ENCODE measurements around the gene MAN1C1. TPM values are rescaled to one million over a fixed set of nuclear protein-coding genes. Genes with fewer than 3 reads are reported as not detected.

Gene MAN1C1
- total RNA-seq, 1 donor from 2014 or later, result 5.0 TPM

DNA sequence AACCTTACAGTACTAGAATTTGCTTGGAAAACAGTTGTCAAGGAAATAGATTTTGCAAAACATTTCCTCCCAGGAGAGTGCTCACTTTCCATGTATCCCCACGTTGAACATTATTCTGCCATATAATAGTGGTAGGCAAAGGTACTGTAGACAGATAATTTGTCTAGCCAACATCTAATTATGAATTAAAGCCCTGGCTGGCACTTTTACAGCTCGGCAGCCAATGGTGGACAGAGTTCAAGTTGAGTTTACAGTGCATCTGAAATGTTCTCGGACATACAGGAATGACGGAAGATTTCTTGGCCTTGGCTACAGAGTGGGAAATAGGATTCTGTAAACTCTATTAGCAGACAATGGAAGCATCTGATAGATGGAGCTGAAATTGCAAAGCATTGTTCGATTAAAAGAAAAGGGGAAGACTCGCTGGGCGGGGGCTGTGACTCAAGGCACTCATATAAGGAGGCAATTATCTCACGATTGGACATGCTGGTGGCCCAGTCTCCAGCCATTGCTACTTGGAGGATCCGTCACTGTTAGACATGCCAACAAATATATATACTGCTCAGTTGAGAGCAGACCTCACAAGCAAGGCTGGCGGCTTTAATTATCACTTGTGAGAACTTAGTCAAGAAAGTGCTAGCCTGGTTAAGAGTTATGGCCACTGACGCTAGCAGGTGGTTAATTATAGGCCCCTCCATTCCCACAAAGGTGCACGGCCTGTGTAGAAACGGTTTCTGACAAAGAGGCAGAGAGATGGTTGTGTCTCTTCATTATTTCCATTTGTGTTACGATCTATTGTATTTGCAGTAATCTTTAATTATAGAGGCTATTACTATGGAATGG lies 48.0 kb downstream of the MAN1C1 start:
- no peak overlapping the region for H3K4me3 Mint-ChIP-seq (ENCODE audit: low read depth)
- intact Hi-C loops (cut with micrococcal nuclease), result no loop called here
- no peaks in the 10 kb centered on the region for H3K9me3 Mint-ChIP-seq
- H3K4me1 Mint-ChIP-seq (ENCODE audit: low read depth), result peaks cover 6% of the 10 kb centered on the region
- peaks cover 72% of the 10 kb centered on the region for H3K27me3 Mint-ChIP-seq (ENCODE audit: low read depth)
- H3K36me3 Mint-ChIP-seq (ENCODE audit: low read depth), result no peaks in the 10 kb centered on the region
- no peak for DNase-seq (ENCODE audit: low spot score)
- no peak overlapping the region for H3K27ac Mint-ChIP-seq

DNA sequence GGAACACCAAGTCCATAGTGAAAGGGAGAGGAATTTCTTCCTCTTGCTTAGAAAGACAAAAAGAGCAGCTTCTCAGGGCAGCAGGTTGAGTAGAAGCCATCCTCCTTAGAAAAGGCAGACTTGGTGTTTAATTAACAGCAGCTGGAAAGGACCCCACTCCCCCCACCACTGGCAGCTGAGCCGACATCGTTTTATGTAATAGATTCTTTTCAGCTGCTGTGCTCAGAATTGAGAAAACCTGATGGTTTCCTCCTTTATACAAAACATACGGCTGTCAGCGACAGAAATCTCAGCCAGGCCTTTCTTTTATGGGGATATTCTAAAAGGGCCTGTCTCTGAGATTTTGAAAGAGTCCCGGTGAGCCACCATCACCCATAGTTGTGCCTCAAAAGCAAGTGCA lies 49.9 kb downstream of the MAN1C1 start:
- intact Hi-C loops (cut with micrococcal nuclease), result no loop called here
- no peaks in the 10 kb centered on the region for H3K36me3 Mint-ChIP-seq (ENCODE audit: low read depth)
- H3K4me1 Mint-ChIP-seq (ENCODE audit: low read depth), result peaks cover 6% of the 10 kb centered on the region
- no peak for DNase-seq (ENCODE audit: low spot score)
- H3K9me3 Mint-ChIP-seq, result no peaks in the 10 kb centered on the region
- H3K4me3 Mint-ChIP-seq (ENCODE audit: low read depth), result no peak overlapping the region
- no peak overlapping the region for H3K27ac Mint-ChIP-seq
- peaks cover 81% of the 10 kb centered on the region for H3K27me3 Mint-ChIP-seq (ENCODE audit: low read depth)

DNA sequence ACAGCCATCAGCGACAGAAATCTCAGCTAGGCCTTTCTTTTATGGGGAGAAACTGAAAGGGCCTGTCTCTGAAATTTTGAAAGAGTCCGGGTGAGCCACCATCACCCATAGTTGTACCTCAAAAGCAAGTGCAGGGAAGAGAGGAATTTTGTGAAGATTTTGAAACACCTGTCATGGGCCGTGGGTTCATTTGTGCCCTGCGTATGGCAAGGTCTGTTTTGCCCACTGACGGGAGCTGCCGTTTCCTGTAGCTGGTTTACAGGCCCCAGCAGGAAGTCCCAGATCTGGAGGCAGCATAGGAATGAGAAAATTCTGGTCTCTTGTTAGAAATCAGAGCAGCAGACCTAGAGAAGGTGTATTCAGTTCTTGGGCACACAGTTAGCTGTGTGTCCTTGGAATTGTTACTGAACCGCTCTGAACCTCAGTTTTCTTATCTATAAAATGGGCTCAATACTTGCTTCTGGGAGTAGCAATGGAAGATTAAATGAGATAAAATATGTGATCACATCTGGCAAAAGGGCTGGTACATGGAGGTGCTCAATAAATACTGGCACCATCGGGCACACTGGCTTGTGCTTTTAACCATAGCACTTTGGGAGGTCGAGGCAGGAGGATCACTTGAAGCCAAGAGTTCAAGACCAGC lies 52.5 kb downstream of the MAN1C1 start:
- Mint-ChIP-seq H3K36me3 (ENCODE audit: low read depth) (no peaks in the 10 kb centered on the region), H3K27ac (no peak overlapping the region), H3K4me3 (ENCODE audit: low read depth) (no peak overlapping the region), H3K27me3 (ENCODE audit: low read depth) (peaks cover 89% of the 10 kb centered on the region), H3K4me1 (ENCODE audit: low read depth) (peaks cover 15% of the 10 kb centered on the region), H3K9me3 (no peaks in the 10 kb centered on the region)
- intact Hi-C loops (cut with micrococcal nuclease), result no loop called here
- no peak for DNase-seq (ENCODE audit: low spot score)

DNA sequence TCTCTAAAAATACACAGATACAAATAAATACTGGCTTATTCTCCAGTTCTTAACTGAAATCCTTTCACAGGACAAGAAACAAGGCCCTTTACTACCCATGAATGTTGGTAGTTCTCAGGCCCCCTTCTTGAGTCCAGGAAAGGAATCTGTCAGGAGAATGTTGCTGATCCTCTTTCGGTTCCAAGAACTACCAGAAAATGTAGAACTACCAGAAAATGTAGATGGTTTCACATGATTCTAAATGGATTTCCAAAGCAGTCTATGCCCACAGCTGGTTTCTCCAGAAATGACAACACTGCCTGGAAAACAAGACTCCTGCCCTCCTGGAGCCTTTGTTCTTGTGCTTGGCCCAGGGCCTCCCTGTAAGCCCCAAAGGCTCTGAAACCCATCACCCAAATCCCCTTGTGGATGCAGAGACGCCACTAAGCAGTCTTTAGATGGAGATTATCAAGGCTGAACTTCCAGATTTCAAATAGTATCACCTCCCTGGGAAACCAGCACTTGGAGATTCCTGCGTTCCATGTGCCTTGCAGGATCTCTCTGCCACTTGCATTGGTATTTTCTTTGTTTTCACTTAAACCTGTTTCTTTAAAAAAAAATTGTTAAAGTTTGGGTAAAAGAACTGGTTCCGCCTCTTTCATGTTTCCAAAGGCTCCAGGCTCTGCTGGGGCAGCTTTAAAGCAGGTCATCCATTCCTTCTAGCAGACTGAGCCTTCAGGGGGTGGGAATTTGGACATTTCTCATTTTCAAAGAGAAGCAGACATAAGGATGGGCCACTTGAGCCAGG lies 53.4 kb downstream of the MAN1C1 start:
- H3K9me3 Mint-ChIP-seq, result no peaks in the 10 kb centered on the region
- peaks cover 5% of the 10 kb centered on the region for H3K36me3 Mint-ChIP-seq (ENCODE audit: low read depth)
- intact Hi-C loops (cut with micrococcal nuclease), result no loop called here
- H3K4me1 Mint-ChIP-seq (ENCODE audit: low read depth), result peaks cover 25% of the 10 kb centered on the region
- no peak overlapping the region for H3K4me3 Mint-ChIP-seq (ENCODE audit: low read depth)
- no peak for DNase-seq (ENCODE audit: low spot score)
- H3K27ac Mint-ChIP-seq, result no peak overlapping the region
- H3K27me3 Mint-ChIP-seq (ENCODE audit: low read depth), result peaks cover 89% of the 10 kb centered on the region

DNA sequence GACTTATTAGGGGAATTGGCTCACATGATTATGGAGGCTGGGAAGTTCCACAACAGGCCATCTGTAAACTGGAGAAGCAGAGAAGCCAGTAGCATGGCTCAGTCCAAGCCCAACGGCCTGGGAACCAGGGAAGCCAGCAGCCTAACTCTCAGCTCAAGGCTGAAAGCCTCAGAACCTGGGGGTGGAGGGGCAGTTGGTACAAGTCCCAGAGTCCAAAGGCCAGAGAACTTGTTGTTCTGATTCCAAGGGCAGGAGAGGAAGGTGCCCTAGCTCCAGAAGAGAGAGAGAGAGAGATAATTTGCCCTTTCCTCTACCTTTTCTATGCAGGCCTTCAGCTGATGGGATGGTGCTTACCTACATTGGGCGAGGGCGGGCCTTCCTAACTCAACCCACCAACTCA lies 55.3 kb downstream of the MAN1C1 start:
- no peak overlapping the region for H3K4me3 Mint-ChIP-seq (ENCODE audit: low read depth)
- H3K36me3 Mint-ChIP-seq (ENCODE audit: low read depth), result peaks cover 5% of the 10 kb centered on the region
- peaks cover 76% of the 10 kb centered on the region for H3K27me3 Mint-ChIP-seq (ENCODE audit: low read depth)
- intact Hi-C loops (cut with micrococcal nuclease), result no loop called here
- DNase-seq (ENCODE audit: low spot score), result no peak
- H3K4me1 Mint-ChIP-seq (ENCODE audit: low read depth), result peaks cover 44% of the 10 kb centered on the region
- no peaks in the 10 kb centered on the region for H3K9me3 Mint-ChIP-seq
- no peak overlapping the region for H3K27ac Mint-ChIP-seq

DNA sequence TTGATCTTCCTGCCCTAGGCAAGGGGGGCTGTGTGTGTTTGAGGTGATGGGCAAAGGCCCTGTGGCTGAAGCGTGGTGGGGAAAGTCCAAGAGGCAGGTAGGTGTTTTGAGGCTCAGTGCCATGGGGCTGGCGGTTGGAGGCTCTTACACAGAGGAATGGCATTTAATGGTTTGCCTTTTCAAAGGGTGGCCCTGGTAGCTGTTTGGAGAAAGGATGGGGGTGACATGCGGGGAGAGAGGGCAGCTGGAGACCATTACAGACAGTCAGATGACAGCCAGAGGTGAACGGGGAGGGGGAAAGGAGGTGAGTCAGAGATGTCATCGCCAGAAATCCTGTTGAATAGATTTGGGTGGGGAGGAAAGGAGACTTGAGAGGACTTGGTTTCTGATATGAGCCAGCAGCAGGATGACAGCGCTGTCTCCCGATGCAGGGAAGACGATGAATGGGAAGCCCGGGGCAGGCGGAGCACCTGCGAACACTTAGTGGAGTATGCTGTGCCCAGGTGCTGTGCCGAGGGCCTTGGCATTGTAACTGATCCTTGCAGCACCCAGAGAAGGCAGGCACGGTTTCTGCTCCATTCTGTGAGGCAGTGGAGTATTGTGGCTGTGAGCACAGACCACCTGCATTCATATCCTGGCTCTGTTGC lies 56.3 kb downstream of the MAN1C1 start:
- Mint-ChIP-seq H3K4me3 (ENCODE audit: low read depth) (no peak overlapping the region), H3K9me3 (no peaks in the 10 kb centered on the region), H3K27ac (no peak overlapping the region), H3K27me3 (ENCODE audit: low read depth) (peaks cover 79% of the 10 kb centered on the region), H3K4me1 (ENCODE audit: low read depth) (peaks cover 51% of the 10 kb centered on the region), H3K36me3 (ENCODE audit: low read depth) (peaks cover 5% of the 10 kb centered on the region)
- no peak for DNase-seq (ENCODE audit: low spot score)
- intact Hi-C loops (cut with micrococcal nuclease), result no loop called here

DNA sequence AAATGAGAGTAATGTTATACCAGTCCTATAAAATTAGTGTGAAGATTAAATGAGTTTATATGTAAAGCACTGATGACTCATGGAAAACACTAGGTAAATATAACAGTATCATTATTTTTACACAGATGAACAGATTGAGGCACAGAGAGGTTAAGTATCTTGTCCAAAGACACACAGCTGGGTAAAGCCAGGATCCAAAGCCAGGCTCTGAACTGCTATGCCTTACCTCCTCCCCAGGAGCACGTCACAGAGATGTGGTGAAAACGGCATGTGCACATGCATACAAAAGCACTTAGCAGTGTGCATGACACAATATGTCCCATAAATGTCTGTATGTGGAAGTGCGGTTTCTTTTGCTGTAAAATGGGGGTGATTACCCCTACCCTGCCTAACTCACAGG lies 56.9 kb downstream of the MAN1C1 start:
- no peaks in the 10 kb centered on the region for H3K9me3 Mint-ChIP-seq
- DNase-seq (ENCODE audit: low spot score), result no peak
- H3K4me1 Mint-ChIP-seq (ENCODE audit: low read depth), result peaks cover 51% of the 10 kb centered on the region
- peaks cover 80% of the 10 kb centered on the region for H3K27me3 Mint-ChIP-seq (ENCODE audit: low read depth)
- peaks cover 5% of the 10 kb centered on the region for H3K36me3 Mint-ChIP-seq (ENCODE audit: low read depth)
- intact Hi-C loops (cut with micrococcal nuclease), result no loop called here
- H3K4me3 Mint-ChIP-seq (ENCODE audit: low read depth), result no peak overlapping the region
- no peak overlapping the region for H3K27ac Mint-ChIP-seq

DNA sequence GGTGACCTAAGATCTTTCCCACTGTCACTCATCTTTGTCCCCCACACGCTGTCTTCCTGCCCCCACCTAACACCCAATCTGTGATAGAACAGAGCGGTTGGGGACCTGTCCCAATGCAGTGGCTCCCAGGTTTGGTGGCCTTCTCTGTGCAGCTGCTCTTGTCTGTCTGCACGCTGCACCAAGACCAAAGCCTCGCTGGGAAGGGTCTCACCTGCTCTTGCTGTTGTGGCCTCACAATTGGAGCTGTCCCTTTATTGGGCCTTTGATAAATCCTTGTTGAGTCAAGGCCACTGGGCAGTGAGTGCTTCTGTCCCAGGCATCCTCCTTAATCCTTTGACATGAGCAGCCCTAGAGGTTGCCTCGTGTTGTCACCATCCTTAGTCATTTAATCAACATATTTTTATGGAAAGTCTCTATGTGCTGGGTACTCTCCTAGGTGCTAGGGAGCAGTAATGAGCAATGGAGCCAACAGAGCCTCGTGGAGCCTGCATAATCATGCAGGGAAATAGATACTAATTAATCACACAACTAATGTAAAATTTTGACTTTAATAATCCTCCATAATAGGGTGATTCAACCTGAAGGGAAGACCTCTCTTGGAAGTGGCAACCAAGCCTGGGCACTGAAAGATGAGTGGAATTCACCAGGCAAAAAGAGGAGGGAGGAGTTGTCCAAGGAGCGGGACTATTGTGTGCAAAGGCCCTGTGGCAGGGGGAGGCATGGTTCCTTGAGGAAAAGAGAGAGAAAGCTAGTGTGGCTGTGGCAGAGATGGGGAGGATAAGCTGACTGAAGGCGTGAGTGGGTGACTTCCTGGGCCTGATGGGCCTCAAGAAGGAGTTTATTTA lies 57.6 kb downstream of the MAN1C1 start:
- H3K27ac Mint-ChIP-seq, result no peak overlapping the region
- peaks cover 49% of the 10 kb centered on the region for H3K4me1 Mint-ChIP-seq (ENCODE audit: low read depth)
- H3K4me3 Mint-ChIP-seq (ENCODE audit: low read depth), result no peak overlapping the region
- intact Hi-C loops (cut with micrococcal nuclease), result loop anchor here (1.0 kb wide), 1 partner anchor 100 kb away; no protein-coding TSS in a partner anchor
- no peaks in the 10 kb centered on the region for H3K9me3 Mint-ChIP-seq
- H3K27me3 Mint-ChIP-seq (ENCODE audit: low read depth), result peaks cover 81% of the 10 kb centered on the region
- peaks cover 5% of the 10 kb centered on the region for H3K36me3 Mint-ChIP-seq (ENCODE audit: low read depth)
- DNase-seq (ENCODE audit: low spot score), result no peak

DNA sequence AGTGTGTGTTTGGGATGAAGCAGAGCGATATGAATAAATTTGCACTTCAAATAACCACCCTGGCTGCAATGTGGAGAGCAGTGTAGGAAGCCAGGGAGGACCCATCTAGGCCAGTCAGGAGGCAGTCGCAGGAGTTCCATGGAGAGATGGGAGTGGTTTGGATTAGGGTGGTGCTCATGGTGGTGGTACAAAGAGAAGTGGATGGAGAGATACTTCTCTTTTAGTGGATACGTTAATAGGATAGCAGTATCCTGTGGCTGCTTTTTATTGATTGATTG lies 58.2 kb downstream of the MAN1C1 start:
- intact Hi-C loops (cut with micrococcal nuclease), result loop anchor here (1.0 kb wide), 1 partner anchor 100 kb away; no protein-coding TSS in a partner anchor
- H3K36me3 Mint-ChIP-seq (ENCODE audit: low read depth), result peaks cover 5% of the 10 kb centered on the region
- H3K27me3 Mint-ChIP-seq (ENCODE audit: low read depth), result peaks cover 82% of the 10 kb centered on the region
- H3K27ac Mint-ChIP-seq, result no peak overlapping the region
- no peaks in the 10 kb centered on the region for H3K9me3 Mint-ChIP-seq
- DNase-seq (ENCODE audit: low spot score), result no peak
- no peak overlapping the region for H3K4me3 Mint-ChIP-seq (ENCODE audit: low read depth)
- peaks cover 48% of the 10 kb centered on the region for H3K4me1 Mint-ChIP-seq (ENCODE audit: low read depth)

DNA sequence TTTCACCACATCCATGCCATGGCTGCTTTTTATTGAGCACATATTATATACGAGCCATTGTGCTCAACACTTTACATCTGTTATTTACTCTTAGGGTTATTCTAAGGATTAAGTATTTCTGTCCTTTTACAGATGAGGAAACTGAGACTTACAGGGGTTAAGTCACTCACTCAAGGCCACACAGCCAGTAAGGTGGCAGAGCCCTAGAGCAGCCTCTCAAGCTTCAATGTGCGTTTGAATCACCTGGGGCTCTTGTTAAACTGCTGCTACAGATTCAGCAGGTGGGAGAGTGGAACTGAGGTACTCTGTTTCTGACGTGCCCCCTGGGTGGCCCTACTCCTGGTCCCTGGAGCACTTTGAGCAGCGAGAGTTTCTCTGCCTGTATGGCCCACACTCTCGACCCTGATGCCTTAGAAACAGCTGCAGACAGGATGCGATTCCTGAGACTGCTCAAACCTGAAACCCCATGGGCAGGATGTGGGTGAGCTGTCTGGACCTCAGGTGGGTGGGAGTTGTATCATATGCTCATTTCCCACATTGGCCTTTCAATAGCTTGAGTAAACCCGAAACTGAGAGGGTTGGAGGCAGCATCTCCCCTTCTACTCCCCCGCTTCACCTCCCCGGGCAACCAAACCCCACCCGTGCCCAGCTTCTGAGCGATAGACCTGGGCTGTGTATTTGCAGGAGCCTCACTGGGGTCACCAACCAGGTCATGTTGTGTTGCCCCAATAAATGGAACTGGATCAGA lies 59.3 kb downstream of the MAN1C1 start:
- H3K4me3 Mint-ChIP-seq (ENCODE audit: low read depth), result peak overlapping the region; percentile 28
- H3K9me3 Mint-ChIP-seq, result no peaks in the 10 kb centered on the region
- intact Hi-C loops (cut with micrococcal nuclease), result loop anchor here (1.0 to 2.0 kb wide), 5 partner anchors 21 to 125 kb away; no protein-coding TSS in a partner anchor
- peak overlapping the region; percentile 24 for H3K27ac Mint-ChIP-seq
- H3K36me3 Mint-ChIP-seq (ENCODE audit: low read depth), result peaks cover 5% of the 10 kb centered on the region
- peaks cover 79% of the 10 kb centered on the region for H3K27me3 Mint-ChIP-seq (ENCODE audit: low read depth)
- H3K4me1 Mint-ChIP-seq (ENCODE audit: low read depth), result peaks cover 48% of the 10 kb centered on the region
- DNase-seq (ENCODE audit: low spot score), result peak; percentile 80

DNA sequence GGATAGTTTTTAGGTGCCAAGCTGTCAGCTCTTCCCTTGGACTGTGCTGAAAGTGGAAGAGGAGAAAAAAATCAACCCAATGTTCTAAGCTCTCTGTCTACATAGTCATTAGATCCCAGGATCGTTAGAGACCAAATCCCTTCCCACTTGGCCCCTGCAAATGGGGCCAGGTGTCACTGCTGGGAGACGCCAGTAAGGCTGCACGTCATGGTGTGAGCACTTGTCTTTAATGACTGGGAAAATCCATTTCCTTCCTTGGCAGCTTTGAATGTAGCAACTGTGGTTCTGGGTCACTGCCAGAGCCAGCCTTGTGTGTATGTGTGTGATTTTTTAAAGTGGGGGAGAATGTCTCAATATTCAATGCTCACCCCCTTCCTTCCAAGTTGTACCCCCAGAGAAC lies 59.9 kb downstream of the MAN1C1 start:
- Mint-ChIP-seq H3K36me3 (ENCODE audit: low read depth) (peaks cover 5% of the 10 kb centered on the region), H3K4me1 (ENCODE audit: low read depth) (peaks cover 48% of the 10 kb centered on the region), H3K27me3 (ENCODE audit: low read depth) (peaks cover 79% of the 10 kb centered on the region), H3K9me3 (no peaks in the 10 kb centered on the region), H3K4me3 (ENCODE audit: low read depth) (peak overlapping the region; percentile 28), H3K27ac (no peak overlapping the region)
- DNase-seq (ENCODE audit: low spot score), result no peak
- intact Hi-C loops (cut with micrococcal nuclease), result loop anchor here (1.0 to 2.0 kb wide), 5 partner anchors 20 to 126 kb away; no protein-coding TSS in a partner anchor
